ENCODE results near the gene COL28A1.

Gene COL28A1

DNA sequence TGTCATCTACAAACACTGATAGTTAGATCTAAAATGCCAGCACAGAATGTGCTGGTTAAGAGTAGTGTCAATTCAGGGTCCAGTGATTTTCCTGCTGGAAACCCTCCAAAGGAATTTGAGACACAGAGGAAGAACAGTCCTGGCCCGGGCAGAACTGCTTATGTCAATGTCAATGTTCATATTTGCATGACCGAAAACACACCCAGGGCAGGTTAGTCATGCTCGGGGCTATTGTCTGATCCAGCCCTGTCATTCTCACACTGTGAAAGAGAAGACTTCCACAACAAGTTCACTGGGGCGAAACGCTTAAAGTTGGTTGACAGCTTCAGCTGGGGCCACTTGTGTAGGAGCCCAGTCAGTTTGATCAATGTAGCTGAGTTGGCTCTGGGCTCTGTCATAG, 214.0 kb downstream of the COL28A1 start:
- DNase-seq, result no peak

DNA sequence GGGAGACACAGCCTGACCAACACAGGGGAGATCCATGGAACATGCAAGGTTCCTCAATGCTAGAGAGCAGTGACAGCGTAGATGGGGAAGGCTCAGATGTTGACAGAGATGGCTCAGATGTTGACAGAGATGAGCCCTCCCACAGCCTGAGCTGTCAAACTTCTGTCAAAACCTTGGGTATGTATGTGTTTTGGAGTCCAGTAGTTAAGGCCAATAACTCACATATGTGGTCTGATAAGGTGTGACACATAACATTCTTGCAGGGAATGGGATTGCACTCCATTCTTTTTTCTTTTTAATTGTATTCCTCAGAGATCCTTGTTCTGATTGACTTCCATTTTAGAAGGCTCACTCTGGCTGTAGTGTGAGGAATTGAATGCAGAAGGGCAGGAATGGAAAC, 217.1 kb downstream of the COL28A1 start:
- DNase-seq, result no peak

DNA sequence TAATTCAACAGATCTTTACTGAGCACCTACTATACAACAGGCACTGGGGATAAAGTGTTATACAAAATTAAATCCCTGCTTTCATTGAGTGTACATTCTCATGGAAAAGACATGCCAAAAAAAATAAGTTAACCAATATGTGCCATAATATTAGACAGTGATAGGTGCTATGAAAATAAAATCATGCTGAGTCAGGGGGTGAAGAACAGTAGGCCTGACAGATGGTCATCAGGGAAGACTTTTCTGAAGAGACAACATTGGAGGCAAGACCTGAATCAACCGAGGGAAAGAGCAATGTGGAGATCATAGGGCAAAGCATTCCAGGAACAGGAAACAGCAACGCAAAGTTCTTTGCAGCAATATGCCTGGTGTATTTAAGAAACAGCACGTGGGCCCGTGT, 217.8 kb downstream of the COL28A1 start:
- DNase-seq, result no peak

DNA sequence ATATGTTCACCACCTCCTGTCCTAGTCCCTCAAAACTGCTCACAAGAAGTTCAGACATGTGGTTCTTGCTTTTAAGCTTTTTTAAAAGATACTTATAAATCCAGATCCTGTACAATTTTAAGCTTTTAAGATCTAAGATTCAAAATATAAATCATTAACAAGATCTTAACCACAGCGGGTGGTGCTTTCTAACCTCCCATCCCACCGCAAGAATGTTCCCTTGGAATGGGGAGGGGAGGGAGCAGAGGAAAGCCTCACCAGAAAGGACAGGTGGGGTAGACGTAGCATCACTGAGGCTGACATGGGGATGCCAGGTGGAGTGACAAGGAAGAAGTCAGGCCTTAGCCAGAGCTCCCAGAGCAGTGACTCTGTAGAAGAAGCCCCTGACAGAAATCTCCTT, 219.8 kb downstream of the COL28A1 start:
- no peak for DNase-seq

DNA sequence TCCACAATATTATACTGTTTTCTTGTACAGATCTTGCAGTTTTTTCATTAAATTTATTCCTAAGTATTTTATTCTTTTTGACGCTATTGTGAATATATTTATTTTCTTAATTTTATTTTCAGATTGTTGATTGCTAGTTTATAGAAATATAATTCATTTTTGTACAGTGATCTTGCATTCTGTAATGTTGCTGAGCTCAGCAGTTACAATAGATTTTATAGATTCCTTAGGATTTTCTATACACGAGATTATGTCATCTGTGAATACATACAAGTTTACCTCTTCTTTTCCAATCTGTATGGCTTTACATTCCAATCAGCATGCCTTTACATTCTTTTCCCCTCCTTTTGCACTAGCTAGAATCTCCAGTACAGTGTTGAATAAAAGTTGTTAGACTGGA, 223.3 kb downstream of the COL28A1 start:
- no peak for DNase-seq

DNA sequence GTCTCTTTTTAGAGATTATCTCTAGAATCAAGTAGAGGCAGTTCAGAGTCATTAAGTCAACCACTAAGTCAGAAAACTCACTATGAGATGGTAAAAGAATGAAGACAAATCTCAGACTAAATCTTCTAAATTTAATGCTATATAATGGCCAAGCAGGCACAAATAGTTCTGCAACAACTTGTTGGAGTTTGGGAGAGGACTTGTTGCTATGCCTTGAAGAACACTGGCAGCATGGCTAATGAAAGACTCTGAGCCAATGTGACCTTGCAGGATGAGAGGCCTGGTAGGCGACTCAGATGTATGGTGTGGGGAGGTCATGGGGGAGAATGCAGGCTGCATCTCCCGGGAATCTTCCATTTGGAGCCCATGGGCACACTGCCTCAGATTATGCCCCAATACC, 224.7 kb downstream of the COL28A1 start:
- no peak for DNase-seq

DNA sequence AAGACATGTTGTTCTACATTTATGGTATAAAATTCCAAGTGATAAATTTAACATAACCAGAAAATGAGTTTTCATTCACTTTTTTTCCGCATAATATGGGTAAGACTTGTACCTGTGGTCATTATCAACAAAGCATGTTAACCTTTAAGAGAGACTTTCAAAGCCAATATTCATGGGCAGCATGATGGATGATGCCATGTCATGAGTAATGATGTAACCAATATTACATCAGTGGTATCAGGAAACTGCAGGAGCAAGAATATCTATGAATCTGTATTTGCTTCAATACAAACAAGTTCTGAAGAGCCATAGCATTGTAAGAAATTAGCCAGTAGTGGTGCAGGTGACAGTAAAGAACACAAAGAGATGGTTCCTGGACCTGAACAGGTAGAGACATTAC, 226.5 kb downstream of the COL28A1 start:
- no peak for DNase-seq
